NCI-H1092 treated with DMSO at 0.1 percent for 48 hours (cell line): ENCODE measurements around the gene FSIP2.

ENCODE experiments used
- DNase-seq: peaks from one replicate; lab custom pipeline; 2025; lab: John Stamatoyannopoulos, UW

Gene FSIP2, protein sequence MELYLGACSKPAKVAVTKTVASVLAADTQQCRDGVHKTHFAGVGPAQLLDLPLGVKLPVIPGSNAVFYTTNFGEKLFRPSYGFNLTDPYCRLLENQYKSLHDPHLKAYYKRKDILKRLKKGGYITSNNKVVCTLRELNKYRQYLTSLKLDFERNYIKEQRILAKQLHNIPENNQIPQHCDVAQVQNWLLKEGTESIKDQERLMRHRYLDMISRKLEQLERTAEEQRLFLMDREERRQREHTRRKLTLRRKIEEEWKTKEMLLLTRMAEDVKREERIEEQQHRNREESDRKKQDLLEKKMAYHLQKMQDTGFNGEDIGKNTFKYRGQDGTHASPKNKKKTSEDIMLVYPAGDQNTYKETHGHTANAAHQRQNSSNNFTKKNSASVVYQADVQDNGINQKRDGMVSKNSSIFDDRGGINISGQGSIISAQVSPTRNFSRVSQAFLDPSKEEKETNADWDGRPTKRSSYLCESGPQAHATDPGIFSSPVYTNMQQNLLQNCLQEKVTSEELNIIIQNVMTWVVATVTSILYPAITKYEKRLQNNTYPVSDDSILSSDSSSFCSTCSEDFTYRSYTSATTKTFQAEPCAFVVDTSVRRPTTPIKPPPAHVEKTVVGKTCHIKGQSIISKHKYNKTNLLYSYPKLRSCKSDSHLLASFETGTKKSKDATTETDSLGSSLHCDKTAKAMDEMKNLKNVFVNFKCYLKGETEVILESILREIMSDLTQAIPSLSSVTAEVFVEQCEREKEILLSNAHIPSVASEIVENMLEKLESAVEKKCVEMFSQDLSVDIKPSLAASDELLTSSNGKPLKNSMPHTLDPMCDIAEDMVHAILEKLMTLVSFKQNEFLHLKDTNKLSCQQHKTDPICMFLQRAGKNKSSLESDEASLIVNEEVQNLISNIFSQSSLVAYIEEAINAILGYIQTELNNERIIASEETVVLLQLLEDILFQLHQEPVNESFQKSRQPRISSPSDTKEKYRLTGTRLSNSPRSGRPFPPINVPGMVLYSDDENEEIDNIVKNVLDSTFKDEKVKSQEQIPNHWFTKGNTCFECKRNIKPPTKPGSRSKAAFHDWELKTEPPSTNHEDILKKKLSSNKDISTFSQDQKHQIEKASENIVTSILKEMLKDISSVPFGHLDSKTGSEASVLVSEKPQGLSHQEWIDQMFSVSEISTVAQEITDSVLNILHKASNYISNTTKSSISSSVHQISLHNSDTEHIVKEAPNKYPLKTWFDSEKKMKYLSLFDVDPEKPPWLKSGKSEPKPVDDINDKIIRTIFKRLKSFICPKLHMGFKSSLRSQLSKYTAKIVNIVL (N-terminal part only)

GRCh38 chr2:185738679-185739472 is at the start of gene FSIP2:
Gene FSIP2, plus strand, starts transcription at chr2:185738804. Its CDS starts 91 bp downstream, at chr2:185738895.
- DNase-seq: no peak

DNA sequence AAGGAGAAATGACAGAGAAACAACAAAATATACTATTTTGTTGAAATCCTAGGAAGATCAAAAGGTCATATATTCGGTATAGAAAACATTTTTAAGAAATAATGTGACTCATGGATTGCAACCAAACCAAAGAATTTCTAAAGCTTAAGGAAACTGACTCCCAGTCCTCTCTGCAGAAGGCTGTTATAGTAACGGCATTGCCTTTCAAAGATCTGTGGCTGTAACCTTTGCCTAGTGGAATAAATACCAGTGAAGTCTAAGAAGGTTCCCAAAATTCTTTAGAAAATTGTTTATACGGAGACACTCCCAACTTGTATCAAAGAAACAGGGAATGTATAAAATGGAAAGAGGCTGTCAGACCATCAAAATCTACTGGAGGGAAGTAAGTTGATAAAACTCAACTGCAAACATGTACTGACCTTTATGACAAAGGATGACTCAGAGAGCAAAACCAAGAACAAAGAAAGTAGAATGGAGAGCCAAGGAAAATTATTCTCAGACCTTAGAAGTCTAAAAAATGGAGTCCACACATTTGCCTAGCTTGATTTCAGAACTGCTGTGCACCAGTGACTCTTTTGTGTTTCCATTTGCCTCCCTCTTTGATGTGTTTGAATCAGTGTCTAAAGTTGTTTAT is 48.6 kb upstream of the FSIP2 start:
- DNase-seq: no peak

DNA sequence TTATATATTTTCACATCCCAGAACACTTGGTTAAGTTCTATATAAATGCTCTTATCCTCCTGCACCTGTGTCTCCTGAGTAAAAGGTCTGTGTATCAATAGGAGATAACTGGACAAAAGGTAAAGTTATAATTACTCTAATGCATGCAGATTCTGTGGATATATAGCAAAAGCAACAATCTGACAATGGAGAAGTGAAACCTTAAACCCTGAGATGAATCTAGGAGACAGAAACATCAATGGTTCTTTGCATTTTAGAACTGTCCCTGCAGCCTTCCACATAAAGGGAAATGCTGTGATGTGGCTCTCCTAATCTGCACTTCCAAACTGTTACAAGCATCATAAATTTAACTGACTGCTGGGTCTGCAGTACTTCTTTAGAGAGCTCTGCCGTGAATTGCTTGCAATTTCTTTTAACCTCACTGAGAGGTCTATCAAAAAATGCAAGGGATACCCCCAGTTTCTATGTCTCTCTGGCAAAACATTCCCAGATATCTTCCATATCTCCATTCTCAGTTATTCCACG is 42.8 kb upstream of the FSIP2 start:
- DNase-seq: no peak

DNA sequence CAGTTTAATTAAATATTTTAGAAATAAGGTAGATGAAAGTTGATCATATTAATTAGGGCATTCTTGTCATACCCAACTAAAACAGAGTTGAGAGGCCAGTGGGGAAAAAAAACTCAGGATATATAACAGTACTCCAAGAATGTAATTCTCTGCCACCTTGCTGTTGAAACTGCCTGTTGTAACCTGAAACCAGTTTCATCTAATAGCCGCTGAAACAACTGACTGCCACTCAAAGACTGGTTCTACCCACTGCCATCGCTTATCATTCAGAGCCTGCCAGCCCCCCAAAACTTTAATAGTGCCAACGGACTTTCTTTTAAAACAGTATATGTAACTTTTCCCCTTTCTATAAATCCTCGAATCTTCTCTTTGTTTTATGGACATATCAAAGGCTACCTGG is 37.7 kb upstream of the FSIP2 start:
- no peak for DNase-seq

DNA sequence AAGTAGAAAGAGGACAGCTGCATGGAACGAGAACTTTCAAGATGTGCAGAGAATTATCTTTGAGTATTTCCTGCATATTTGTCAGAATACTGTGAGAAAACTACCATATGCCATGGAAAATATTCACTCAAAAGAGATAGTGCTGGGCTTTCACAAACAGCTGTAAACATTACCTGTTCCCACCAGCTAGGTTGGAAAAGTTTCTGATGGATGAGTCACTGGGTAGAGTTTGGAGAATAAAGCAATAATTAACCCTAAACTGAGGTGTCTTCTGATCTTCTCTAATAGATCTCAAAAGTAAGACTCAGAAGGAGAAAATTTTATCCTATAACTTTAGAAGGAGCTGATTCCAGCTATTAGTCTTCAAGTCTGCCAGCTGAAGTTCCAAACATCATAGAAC is 3.9 kb upstream of the FSIP2 start:
- no peak for DNase-seq

GRCh38 chr2:185736210-185736609 is 2.4 kb upstream of the FSIP2 start:
- no peak for DNase-seq

DNA sequence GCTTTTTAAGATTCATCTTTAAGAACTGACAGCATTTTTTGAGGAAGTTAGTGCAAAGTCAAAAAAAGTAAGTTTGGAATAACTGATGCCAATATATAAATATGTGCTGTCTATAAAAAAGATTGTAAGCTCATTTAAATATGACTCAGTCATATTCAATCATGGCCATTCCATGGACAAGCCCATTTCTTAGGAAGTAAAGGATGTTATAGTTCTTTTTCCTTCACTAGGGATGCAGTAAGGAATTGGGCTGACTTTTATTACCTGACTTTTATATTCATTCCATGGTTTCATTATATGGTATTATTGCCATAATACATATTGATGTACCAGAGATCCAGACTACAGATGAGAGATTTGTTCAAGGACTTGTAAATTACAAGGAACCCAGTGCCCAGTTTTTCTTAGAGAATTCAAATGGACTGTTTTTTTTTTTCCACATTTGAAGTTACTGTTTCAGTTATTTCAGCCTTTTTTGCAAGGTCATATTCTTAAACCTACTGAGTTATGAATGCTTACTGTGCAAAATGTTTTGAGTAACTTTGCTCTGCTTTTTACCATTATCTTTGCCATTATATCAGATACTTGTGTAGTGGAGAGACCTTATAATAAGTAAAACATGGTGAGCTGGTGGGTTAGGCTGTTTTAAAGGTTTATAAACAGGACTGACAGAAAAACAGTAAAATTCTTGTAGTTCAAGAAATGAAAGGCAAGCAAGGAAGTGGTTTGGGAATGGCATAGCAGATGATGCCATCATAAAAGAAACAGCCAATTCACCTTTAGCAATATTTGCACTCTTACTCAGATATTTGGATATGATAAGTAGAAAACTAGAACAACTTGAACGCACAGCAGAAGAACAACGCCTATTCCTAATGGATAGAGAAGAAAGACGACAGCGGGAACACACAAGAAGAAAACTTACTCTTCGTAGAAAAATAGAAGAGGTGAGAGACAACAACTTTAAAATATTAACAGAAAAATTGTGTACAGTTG is 7.6 kb downstream of the FSIP2 start:
- DNase-seq: no peak

GRCh38 chr2:185757356-185757755 is 18.8 kb downstream of the FSIP2 start:
- DNase-seq: no peak

GRCh38 chr2:185771396-185771795 is 32.8 kb downstream of the FSIP2 start:
- DNase-seq: no peak

DNA sequence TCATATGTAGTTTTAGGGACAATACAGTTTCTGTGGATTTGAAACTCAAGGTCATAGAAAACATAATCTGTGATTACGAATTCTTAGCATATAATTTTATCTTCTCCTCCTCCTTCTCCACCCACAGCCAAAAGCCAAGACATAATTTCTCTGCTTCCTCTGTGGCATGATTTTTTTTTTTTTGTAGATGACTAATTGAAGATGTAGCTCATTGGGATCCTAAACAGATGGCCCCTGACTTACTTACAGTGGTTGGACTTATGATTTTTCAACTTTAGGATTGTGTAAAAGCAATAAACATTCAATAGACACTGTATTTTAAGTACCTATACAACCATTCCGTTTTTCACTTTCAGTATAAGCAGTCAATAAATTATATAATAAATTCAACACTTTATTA is 42.3 kb downstream of the FSIP2 start:
- no peak for DNase-seq

DNA sequence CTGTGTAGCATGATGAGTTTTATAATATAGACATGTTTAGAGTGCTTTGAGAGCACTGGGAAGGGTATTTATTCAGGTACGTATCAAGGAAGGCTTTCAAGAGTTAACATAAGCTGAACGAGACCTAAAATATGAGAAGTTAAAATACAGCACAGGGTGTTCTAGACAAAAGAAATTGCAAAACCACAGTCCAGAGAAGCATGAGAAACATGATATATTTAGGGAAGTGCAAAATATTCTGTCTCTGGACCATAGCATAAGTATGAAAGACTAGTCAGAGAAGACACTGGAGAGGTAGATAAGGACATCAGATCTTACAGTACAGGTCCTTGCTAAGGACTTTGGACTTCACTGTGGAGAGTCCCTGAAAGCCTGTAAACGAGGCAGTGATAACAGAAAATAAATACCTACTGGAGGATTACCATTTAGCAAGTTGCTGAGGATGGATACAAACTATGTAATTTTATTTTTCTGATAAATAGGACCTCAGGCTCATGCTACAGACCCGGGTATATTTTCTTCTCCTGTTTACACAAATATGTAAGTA is 43.7 kb downstream of the FSIP2 start:
- DNase-seq: no peak

DNA sequence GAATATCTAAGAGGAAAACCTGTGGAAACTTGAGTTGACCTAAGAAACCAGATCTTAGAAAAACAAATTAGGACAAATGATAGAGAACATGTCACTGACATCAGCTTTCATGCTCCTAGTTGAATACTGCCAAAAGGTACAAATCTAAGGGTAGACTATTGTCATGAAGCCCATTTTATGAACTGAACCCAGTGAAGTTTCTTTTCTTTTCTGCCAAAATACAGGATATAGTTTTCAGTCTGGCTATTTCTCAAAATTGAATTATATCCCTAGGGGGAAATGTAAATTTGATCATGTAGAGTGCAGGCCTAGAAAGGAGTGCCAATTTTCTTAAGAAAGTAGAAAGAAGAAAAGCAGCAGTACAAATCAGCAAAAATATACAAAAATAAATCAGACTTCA is 46.6 kb downstream of the FSIP2 start:
- DNase-seq: no peak

DNA sequence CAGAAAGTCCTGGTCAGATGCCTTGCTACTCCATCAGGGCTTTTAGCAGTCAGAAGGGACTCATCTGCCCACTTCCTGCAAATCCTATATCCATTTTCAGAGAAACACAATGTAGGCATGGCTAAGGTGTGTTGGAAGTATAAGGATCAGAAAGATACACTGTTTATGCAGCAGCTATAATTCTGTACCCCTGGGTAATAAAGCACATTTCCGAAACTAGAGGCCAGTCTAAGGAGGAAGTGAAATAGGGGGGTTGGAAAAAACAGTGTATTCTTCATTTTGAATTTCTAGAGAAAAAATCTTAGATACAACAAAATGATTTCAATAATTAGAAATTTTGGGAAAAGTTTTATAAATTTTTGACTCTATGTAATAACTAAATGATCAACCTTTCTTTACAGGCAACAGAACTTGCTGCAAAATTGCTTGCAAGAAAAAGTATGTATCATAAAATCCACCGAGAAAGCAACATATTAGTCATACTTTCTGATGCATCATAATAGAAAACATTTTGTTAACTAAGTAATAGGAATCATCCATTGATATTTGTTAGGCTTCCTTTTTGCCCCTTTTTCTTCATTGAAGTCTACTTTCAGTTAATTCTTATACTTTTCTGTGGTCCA is 47.4 kb downstream of the FSIP2 start:
- DNase-seq: no peak

GRCh38 chr2:185787227-185788145 is 48.9 kb downstream of the FSIP2 start:
- no peak for DNase-seq

DNA sequence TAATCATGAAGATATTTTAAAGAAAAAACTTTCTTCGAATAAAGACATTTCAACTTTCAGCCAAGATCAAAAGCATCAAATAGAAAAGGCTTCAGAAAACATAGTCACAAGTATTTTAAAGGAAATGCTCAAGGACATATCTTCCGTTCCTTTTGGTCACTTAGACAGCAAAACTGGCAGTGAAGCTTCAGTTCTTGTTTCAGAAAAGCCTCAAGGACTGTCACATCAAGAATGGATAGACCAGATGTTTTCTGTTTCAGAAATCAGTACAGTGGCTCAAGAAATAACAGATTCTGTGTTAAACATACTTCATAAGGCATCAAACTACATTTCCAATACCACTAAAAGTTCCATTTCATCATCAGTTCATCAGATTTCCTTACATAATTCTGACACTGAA is 51.8 kb downstream of the FSIP2 start:
- no peak for DNase-seq

- no peak for DNase-seq
Measured at GRCh38 chr2:185793532-185794345, 55.1 kb downstream of the FSIP2 start.

- DNase-seq: no peak
Measured at GRCh38 chr2:185796758-185797157, 58.2 kb downstream of the FSIP2 start.
